Kidney (tissue), 14 donors: Measurements from ENCODE around the gene PCDHB5. TPM values are rescaled to one million over a fixed set of nuclear protein-coding genes. Genes with fewer than 3 reads are reported as not detected.
"Not testable (repeated sequence)": the region's sequence is repeated elsewhere in the genome, so short reads cannot be mapped to it uniquely, and the experiment has no call there.

Source experiments
- DNase-seq, 5 donors: peaks; one replicate each; pipeline ENCODE4 v3.0.0-alpha.2; 2013 to 2020
- FAIRE-seq: peaks from 2 replicates; lab custom pipeline; 2012; peaks lifted over from hg19 to GRCh38; lab: Jason Lieb, UNC
- H3K27ac ChIP-seq, 2 donors: one replicate each; pipeline ENCODE4 v1.7.0; 2013; ENCODE audit warnings: low read depth in 2 of 2, low read length in 2 of 2, inconsistent platforms in 1 of 2
- H3K27me3 ChIP-seq: one replicate; pipeline ENCODE4 v1.7.1; 2013; ENCODE audit warnings: low read length, inconsistent platforms; ENCODE audit not compliant: control insufficient read depth, insufficient read depth
- H3K36me3 ChIP-seq, 3 donors: one replicate each; pipeline versions ENCODE4 v1.7.0 to v1.7.1; 2013; ENCODE audit warnings: low read length in 3 of 3, control low read depth in 1 of 3, inconsistent platforms in 1 of 3; ENCODE audit not compliant: insufficient read depth in 3 of 3, control insufficient read depth in 2 of 3
- H3K4me1 ChIP-seq, 3 donors: one replicate each; pipeline versions ENCODE4 v1.7.0 to v1.7.1; 2013; ENCODE audit warnings: low read length in 3 of 3, inconsistent platforms in 1 of 3, low read depth in 1 of 3; ENCODE audit not compliant: control insufficient read depth in 2 of 3, insufficient read depth in 2 of 3
- H3K4me3 ChIP-seq, 3 donors: one replicate each; pipeline versions ENCODE4 v1.7.0 to v1.8.1; 2013; ENCODE audit warnings: low read length in 3 of 3, control low read depth in 1 of 3, inconsistent platforms in 1 of 3
- H3K9ac ChIP-seq, 3 donors: one replicate each; pipeline versions ENCODE4 v1.7.0 to v1.7.1; 2013; ENCODE audit warnings: low read length in 3 of 3, control low read depth in 1 of 3, inconsistent platforms in 1 of 3
- H3K9me3 ChIP-seq, 3 donors: one replicate each; pipeline versions ENCODE4 v1.7.0 to v1.7.1; 2013; ENCODE audit warnings: low read length in 3 of 3, control low read depth in 1 of 3, inconsistent platforms in 1 of 3; ENCODE audit not compliant: control insufficient read depth in 2 of 3, insufficient read depth in 1 of 3
- intact Hi-C: fragments of 100-400 bp; cut with DNase I; formaldehyde crosslinking; loops from one replicate; pipeline ENCODE4 v1.11.1; 2022
- polyA plus RNA-seq: library from polyadenylated mRNA; stranded (reverse); fragments of 350-450 nt; fragmentation: Illumina TruSeq; extraction: RNeasy Lipid Tissue Mini Kit (QIAGEN cat#74804); gene quantifications from one replicate; pipeline ENCODE4 v1.2.3, GENCODE V29; 2014; ENCODE audit warnings: low read depth, low replicate concordance; ENCODE audit not compliant: insufficient read depth
- total RNA-seq: library from RNA; stranded (reverse); fragmentation: NEBNext Ultra II Directional; extraction: Animal tissue kit (Norgen Biotek cat#: 25700); gene quantifications from one replicate; pipeline ENCODE4 v1.2.1, GENCODE V29; 2021
- TF ChIP-seq, protein P1 (sequence below): IDR thresholded peaks from 3 replicates; pipeline ENCODE4 v1.5.1; 2012; ENCODE audit warnings: mild to moderate bottlenecking, moderate library complexity, borderline replicate concordance; ENCODE audit not compliant: insufficient read depth; ENCODE audit errors: extremely low read depth
- donor health status: control.
- donor health status: control.
- donor health status: control.
- donor health status: control.
- donor health status: control.
- donor health status: DM: yes; HTN: yes; CAD: no.
- donor health status: Normal renal cell carcinoma (clear cell type).

The PCDHB5 gene
- total and polyA plus RNA-seq, 2 donors from 2014 or later, result 2.1 to 7.5 TPM

DNA sequence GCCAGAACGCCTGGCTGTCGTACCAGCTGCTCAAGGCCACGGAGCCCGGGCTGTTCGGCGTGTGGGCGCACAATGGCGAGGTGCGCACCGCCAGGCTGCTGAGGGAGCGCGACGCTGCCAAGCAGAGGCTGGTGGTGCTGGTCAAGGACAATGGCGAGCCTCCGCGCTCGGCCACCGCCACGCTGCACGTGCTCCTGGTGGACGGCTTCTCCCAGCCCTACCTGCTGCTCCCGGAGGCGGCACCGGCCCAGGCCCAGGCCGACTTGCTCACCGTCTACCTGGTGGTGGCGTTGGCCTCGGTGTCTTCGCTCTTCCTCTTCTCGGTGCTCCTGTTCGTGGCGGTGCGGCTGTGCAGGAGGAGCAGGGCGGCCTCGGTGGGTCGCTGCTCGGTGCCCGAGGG is 38.4 kb upstream of the PCDHB5 start:
- FAIRE-seq, DNase-seq, intact Hi-C loops, H3K27ac ChIP-seq, H3K9ac ChIP-seq, H3K27me3 ChIP-seq, H3K4me3 ChIP-seq, H3K36me3 ChIP-seq, H3K4me1 ChIP-seq: not testable (repeated sequence)
- peaks cover 0 to 39% (median 4%) of the 10 kb centered on the region in 3 donors for H3K9me3 ChIP-seq

DNA sequence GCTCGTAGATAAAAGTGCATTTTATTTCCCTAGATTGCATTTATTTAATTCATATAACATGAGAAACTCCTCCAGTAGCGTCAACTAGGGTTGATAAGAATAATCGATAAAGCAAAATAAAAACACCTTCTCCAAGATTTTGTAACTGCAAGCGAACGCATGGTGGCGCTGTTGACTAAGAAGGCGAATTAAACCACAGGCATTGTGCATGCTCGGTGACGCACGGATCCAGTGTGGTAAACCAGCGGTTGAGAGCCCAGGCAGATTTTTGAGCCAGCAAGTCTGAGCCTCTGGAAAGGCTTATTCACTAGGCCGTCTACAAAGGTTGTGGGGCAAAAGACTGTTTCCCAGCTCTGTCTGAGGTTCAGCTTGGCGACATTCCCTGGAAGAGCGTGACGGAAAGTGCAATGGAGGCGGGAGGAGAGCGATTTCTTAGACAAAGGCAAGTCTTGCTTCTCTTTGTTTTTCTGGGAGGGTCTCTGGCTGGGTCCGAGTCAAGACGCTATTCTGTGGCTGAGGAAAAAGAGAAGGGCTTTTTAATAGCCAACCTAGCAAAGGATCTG is 34.7 kb upstream of the PCDHB5 start, which contains the start of gene PCDHB3:
PCDHB3 (plus strand) TSS at position 231 of the 563 bp plus-strand sequence; CDS start at position 408, 177 bp downstream.
- H3K27me3 ChIP-seq, result no peaks in the 10 kb centered on the region
- TF ChIP-seq, protein P1, sequence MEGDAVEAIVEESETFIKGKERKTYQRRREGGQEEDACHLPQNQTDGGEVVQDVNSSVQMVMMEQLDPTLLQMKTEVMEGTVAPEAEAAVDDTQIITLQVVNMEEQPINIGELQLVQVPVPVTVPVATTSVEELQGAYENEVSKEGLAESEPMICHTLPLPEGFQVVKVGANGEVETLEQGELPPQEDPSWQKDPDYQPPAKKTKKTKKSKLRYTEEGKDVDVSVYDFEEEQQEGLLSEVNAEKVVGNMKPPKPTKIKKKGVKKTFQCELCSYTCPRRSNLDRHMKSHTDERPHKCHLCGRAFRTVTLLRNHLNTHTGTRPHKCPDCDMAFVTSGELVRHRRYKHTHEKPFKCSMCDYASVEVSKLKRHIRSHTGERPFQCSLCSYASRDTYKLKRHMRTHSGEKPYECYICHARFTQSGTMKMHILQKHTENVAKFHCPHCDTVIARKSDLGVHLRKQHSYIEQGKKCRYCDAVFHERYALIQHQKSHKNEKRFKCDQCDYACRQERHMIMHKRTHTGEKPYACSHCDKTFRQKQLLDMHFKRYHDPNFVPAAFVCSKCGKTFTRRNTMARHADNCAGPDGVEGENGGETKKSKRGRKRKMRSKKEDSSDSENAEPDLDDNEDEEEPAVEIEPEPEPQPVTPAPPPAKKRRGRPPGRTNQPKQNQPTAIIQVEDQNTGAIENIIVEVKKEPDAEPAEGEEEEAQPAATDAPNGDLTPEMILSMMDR, result peak; percentile 22
- H3K4me3 ChIP-seq, result peak within 1 kb of the TSS; percentile 26 to 59 (median 53)
- FAIRE-seq (no peak), DNase-seq (peak in 4 of 5 donors; percentile 34 to 64 (median 49))
- no peaks in the 10 kb centered on the region for H3K4me1 ChIP-seq
- no peak within 1 kb of the TSS for H3K9ac ChIP-seq
- no peaks in the 10 kb centered on the region for H3K36me3 ChIP-seq
- intact Hi-C loops, result no loop called here
- H3K27ac ChIP-seq, result no peak within 1 kb of the TSS
- H3K9me3 ChIP-seq, result peaks cover 0 to 22% (median 3%) of the 10 kb centered on the region in 3 donors

DNA sequence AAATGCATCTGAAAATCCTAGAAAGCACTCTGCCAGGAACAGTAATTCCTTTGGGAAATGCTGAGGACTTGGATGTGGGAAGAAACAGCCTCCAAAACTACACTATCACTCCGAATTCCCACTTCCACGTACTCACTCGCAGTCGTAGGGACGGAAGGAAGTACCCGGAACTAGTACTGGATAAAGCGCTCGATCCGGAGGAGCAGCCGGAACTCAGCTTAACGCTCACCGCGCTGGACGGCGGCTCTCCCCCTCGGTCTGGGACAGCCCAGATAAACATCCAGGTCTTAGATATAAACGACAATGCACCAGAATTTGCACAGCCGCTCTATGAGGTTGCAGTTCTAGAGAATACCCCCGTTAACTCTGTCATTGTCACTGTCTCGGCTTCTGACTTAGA is 33.9 kb upstream of the PCDHB5 start:
- TF ChIP-seq, protein P1, result no peak
- FAIRE-seq, result no peak
- intact Hi-C loops, result no loop called here
- Histone ChIP-seq H3K9me3 (peaks cover 0 to 17% (median 3%) of the 10 kb centered on the region in 3 donors), H3K36me3 (no peaks in the 10 kb centered on the region), H3K27me3 (no peaks in the 10 kb centered on the region), H3K4me3 (peak overlapping the region in 2 of 3 donors; percentile 53 to 55), H3K27ac (no peak overlapping the region), H3K4me1 (no peaks in the 10 kb centered on the region), H3K9ac (no peak overlapping the region)
- DNase-seq, result peak in 1 of 5 donors; percentile 37

- H3K36me3 ChIP-seq, H3K4me1 ChIP-seq, H3K4me3 ChIP-seq, intact Hi-C loops, H3K27me3 ChIP-seq, H3K27ac ChIP-seq, FAIRE-seq, H3K9ac ChIP-seq: not testable (repeated sequence)
- DNase-seq, result peak in 1 of 5 donors; percentile 17
- H3K9me3 ChIP-seq, result peaks cover 0 to 17% (median 3%) of the 10 kb centered on the region in 3 donors
Observed at GRCh38 chr5:141102070-141102469, 32.9 kb upstream of the PCDHB5 start.

DNA sequence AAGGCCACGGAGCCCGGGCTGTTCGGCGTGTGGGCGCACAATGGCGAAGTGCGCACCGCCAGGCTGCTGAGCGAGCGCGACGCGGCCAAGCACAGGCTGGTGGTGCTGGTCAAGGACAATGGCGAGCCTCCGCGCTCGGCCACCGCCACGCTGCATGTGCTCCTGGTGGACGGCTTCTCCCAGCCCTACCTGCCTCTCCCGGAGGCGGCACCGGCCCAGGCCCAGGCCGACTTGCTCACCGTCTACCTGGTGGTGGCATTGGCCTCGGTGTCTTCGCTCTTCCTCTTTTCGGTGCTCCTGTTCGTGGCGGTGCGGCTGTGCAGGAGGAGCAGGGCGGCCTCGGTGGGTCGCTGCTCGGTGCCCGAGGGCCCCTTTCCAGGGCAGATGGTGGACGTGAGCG is 32.5 kb upstream of the PCDHB5 start:
- H3K27me3 ChIP-seq, intact Hi-C loops, FAIRE-seq, H3K4me1 ChIP-seq, H3K27ac ChIP-seq, H3K9ac ChIP-seq, H3K4me3 ChIP-seq, H3K36me3 ChIP-seq: not testable (repeated sequence)
- DNase-seq, result peak in 1 of 5 donors; percentile 48
- H3K9me3 ChIP-seq, result peaks cover 0 to 17% (median 3%) of the 10 kb centered on the region in 3 donors
